G401 (cell line): ENCODE data around the gene ARMH1. TPM values are rescaled to one million over a fixed set of nuclear protein-coding genes. Genes with fewer than 3 reads are reported as not detected.

ENCODE experiments used
- DNase-seq: peaks from one replicate; pipeline ENCODE4 v3.0.0-alpha.2; 2015; ENCODE audit warnings: low spot score
- in situ Hi-C: cut with HindIII; loops from 2 replicates; pipeline ENCODE4 v1.10.0; 2016; ENCODE audit warnings: low sequenced_read_pairs, mixed read lengths
- total RNA-seq: library from RNA; depleted of rRNA; stranded (reverse); fragments of >200 nt; shearing (Covaris generic); gene quantifications from 2 replicates; pipeline ENCODE4 v1.2.3, GENCODE V29; 2014

ARMH1 gene
- total RNA-seq, 1 experiment from 2014 or later, result not detected

DNA sequence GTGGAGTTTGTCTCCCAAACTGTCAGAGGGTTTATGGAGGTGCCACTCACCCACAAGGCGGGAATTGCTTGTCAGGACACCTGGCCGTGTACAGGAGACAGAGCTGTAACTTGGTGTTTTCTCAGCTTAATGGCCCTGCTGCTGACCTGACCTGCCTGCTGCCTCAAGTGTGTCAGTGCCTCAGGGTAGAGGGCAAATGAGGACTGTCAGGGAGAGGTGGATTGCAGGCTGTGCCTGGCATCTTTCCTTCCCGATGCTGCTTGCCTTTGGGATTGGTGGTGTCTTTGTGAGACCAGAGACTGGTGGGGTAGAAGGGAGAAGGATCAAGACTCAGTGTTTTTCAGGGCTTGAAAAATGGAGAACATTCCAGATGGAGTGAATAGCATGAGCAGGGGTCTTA lies 31.6 kb upstream of the ARMH1 start:
- DNase-seq, result no peak
- in situ Hi-C loops, result no loop called here

DNA sequence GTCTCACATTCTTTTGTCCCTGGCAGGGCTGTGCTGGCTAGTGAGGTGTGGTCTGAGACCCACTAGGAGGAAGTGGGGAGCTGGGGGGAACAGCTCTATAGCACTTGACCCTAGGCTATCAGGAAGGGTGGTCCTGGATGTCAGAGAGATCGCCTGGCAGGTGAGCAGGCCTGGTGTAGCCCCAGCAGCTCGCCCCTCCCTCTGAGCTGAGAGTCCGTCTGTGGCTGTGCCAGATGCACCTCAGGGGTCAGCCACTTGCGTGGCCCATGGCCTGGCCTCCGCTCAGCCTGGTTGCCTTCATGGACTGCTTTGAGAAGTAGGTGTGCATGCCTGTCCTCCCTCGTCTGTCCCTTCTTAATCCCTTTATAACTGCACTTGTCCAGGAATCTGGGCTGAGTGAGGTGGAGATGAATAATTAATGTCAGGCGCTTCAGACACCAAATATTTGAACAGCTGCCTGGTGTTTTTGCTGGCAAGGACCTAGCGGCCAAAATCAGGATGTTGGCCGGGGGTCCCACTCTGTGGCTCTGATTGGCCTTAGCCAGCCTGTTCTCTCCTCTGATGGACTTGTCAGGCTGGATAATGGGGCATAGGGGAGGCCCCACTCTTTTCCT lies 30.7 kb upstream of the ARMH1 start:
- in situ Hi-C loops, result no loop called here
- DNase-seq, result no peak

DNA sequence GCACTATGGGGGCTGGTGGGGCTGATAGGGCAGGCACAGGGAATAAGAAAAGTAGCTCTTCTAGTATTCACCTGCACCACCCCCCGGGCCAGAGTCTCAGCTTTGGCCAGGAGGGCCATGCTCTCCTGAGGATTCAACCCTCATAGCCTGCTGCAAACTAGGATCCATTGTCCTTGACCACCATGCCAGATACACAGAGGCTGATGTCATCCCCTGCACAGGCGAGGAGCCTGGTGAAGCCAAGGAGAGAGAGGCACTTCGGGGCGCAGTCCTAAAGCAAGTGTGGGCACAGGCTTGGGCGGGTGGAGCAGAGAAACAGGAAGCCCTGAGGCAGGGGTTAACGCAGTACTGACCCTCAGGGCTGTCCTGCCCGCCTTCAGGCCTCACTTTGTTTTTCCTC lies 29.7 kb upstream of the ARMH1 start:
- DNase-seq, result no peak
- in situ Hi-C loops, result no loop called here

DNA sequence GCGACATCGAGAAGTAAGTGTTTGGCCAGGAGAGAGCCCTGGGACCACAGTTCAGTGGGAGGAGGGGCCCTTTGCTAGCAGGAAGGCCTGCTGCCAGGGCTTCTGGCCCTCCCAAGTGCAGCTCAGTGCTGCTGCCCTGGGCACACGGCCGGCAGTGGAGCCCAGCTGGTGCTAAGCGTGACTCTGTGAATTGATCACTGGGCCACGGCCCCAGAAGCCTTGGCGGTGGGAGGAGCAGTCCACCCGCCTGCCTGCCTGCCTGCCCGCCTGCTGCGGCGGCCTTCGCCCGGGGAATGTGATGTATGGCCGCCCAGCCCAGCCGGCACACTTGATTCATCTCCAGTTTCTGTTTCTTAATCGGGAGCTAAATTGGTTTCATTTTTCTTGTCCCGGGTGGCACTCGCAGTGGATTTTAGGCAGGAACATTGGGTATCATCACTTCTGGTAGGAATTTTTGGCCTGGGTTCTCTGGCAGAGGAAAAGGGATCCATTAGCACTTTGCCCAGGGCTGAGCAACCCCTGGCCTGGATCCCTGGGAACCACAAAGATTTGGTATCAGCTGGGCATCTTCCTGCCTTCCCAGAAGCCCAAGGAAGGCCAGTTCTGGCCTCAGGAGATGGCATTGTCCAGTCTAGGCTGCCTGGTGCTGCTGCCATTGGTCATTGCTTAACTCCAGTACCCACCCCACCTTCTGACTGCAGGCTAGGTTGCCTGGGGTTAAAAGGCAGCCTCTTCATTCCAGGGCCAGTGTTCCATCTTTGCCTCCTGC lies 28.9 kb upstream of the ARMH1 start:
- in situ Hi-C loops, result no loop called here
- DNase-seq, result peak; percentile 58

DNA sequence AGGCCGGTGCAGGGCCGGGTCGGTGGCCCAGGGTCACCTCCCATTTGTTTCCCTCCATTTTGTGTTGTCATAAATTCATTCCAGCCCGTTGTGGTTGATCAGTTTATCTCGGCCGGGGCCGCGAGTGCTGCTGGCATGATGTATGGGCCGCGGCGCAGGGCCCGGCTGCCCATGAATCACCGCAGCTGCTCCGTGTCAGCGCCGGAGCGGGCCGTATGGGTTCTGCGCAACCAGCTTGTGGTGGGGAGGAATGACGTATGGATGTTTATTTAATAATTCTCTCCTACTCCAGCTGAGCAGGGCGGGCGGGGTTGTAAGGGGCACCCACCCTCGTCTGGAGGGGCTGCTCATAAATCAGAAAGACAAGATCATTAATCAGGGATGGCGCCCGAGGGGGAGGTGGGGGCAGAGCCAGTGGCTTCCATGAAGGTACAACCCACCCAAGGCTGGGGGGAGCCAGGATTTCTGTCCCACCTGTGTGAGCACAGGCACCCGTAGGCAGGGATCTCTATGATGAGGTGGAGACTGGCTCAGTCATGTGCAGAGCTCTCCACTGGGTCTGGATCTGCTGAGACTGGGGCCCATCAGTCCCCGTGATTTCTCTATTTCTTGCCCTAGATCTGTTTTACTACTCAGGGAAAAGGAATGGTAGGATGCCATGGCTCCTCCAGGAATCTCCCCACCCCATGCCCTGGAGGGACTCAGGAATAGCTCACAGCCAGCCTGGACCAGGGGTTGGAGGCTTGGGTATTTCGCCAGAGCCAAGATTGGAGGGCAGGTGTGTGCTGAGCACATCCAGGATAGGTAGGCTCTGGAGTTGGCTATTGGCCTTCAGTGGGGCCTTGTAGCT lies 28.0 kb upstream of the ARMH1 start:
- in situ Hi-C loops, result no loop called here
- DNase-seq, result no peak

DNA sequence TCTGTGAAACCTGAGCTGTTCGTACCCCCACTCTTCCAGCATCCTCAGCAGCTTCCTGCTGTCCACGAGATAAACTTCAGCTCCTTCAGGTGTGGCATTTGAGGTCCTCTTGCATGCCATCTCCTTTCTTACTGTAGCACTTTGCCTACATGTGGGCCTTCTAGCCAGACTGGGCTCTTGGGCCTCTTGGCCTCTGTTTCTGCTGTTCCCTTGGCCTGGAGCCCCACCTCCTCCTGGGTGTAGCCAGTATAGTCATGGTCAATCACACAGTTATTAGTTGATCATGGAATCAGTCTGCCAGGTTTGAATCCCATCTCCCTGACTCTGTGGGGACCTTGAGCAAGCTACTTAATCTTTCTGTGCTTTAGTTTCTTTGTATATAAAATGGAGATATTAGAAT lies 26.6 kb upstream of the ARMH1 start:
- no peak for DNase-seq
- in situ Hi-C loops, result no loop called here

DNA sequence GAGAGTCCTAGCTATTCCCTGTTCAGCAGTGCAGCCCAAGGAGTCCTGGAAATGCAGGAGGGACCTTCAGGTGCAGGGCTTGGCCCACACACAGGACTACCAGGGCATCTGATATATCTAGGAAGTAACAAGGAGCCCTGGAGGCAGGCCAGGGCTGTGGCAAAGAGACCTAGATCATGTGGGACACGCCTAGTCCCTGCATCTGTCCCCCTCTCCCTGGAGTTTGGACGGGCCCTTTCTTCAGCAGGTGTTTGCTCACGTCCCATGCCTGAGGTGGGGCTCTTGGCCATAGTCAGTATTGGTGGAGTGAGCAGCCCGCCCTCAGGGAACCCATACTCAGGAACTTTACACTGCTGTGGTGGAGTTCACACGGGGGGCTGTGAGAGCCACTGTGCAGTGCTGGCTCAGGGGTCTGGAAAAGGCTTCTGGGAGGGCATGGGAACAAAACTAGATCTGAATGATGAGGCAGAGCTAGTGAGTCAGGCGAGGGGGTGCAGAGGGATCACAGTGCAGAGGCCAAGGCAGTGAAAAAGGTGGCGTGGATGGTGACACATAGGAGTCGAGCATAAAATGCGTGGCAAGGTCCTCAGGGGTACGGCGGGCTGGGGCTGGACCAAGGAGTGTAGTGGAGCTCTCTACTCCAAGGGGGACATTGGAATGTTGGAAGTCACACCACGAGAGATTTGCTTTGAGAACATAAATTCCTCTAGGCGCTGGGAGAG lies 25.8 kb upstream of the ARMH1 start:
- in situ Hi-C loops, result no loop called here
- DNase-seq, result no peak

DNA sequence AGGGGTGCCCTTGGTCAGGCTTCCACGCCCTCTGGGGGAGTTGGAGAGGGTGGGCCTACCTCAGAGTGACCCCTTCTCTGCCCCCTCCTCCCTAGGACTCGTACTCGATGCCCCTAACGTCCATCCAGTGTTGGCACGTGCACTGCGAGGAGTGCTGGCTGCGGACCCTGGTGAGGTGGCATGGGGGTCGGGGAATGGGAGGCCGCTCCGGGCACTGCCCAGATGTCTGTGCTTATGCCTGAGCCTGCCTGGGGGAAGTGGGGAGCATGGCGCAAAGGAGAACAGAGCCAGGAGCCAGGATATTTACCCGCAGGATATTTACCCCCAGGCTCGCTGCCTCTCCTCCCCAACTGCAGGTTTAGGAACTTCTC lies 24.7 kb upstream of the ARMH1 start:
- DNase-seq, result no peak
- in situ Hi-C loops, result no loop called here

DNA sequence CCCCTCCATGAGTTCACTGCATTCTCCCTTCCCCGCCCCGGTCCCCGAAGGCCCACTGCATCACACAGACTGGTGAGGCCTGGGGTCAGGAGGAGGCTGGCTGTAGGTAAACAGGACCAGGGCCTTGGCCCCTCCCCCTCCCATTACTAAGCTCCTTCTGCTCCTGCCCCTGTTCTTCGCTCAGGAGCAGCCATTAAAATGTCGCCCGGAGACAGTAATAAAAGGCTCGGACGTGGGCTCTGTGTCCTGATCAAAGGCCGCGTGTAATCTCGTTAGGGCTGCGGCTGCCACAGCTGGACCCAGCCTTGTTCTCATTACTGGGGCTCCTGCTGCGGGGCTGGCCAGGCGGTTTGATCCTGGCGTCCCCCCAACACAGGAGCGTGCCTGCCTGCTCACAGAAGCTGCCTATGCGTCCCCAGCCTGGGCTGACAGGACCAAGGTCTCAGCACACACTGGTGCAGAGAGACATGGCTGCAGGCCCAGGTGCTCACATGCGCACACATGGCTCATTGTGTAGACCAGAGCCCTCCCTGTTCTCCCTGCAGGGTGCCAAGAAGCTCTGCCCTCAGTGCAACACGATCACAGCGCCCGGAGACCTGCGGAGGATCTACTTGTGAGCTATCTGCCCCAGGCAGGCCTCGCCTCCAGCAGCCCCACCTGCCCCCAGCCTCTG lies 24.2 kb upstream of the ARMH1 start:
- no peak for DNase-seq
- in situ Hi-C loops, result no loop called here

DNA sequence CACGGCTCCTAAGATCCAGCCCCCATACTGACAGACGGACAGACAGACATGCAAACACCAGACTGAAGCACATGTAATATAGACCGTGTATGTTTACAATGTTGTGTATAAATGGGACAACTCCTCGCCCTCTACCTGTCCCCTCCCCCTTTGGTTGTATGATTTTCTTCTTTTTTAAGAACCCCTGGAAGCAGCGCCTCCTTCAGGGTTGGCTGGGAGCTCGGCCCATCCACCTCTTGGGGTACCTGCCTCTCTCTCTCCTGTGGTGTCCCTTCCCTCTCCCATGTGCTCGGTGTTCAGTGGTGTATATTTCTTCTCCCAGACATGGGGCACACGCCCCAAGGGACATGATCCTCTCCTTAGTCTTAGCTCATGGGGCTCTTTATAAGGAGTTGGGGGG lies 23.4 kb upstream of the ARMH1 start:
- no peak for DNase-seq
- in situ Hi-C loops, result no loop called here

DNA sequence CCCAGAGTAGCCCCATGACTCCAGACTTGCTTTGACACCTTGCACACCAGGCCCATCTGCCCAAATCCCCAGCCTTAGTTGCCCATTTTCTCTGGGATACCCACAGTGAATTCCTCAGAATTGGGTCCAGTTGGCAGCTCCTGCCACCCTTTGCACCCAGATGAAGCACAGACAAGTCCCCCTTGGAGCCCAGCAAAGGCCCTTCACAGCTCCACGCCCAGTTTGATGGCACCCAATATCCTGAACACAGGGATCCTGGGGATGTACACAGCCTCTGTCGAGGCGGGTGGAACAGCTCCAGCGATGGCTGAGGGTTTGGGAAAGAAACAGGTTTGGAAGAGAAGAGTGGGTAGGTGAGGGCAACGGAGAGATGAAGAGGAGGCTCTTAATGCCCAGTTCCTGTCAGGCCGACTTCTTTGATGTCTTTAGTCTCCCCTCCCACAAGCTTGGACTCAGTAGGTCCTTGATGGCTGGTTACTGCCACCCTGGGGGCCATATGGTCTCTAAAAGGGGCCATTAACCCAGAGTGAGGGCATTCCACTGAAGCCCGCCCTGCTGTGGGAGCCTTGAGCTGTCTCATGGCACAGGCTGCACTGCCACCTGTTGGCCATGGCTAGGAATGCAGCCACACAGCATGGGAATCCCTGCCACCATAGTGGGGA lies 21.9 kb upstream of the ARMH1 start:
- in situ Hi-C loops, result no loop called here
- DNase-seq, result peak; percentile 81

DNA sequence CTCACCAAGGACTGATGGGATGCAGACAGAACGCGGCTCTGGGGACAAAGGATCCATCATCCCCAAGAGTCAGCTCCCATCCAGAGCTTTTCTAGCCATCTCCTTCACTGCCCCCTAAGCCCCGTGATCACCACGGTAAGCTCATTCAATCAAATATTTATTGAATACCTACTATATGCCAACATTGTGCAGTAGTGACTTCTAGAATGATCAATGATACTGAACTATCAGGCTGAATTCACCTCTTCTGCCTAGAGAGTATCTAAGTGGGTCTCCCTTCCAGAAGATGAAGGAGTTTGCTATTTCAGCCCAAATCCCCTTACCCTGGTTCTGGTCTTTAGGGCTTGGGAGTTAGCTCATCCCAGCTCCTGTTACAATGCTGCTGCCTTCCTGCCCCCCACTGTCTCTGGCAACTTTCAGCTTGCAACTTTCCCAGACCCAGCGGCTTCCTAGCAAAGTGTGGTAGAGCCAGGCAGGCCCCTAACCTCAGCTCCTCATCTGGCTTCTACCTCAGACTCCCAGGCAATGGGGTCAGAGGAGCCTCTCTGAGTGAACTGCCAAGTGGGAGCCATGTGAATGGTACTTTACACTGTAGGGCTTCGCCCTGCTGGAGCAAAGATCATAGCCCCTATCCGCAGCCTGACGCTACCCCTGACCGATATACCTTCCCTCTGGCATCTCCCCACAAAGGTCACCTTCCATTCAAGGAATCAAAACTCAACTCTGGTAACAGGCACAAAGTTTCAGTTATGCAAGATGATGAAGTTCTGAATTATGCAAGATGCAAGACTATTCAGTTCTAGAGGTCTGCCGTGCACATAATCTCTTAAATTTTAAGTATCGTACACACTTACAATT lies 21.2 kb upstream of the ARMH1 start:
- DNase-seq, result no peak
- in situ Hi-C loops, result no loop called here

DNA sequence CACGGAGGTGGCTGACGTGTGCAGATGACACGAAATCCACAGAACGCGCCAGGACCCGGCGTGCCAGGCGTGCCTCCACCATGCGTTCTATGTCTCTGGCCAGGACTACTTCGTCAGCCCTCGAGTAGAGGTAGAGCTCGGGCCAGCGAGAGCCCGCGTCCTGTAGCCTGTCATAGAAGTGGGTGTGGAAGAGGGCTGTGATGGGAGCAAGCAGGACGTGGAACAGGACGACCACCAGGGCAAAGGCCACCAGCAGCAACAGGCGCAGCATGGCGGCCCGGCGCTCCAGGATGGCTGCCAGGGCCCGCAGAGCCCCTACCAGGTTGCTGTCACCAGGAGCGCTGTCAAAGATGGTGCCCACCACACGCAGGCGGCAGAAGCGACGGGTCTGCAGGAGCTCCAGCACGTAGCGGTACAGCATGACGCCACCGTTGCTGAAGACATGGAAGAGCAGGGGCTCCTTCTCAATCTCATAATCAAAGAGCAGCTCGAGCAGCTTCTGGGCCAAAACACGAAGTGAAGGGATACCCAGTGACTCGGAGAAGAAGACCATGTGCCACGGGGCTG lies 19.8 kb upstream of the ARMH1 start:
- no peak for DNase-seq
- in situ Hi-C loops, result no loop called here

DNA sequence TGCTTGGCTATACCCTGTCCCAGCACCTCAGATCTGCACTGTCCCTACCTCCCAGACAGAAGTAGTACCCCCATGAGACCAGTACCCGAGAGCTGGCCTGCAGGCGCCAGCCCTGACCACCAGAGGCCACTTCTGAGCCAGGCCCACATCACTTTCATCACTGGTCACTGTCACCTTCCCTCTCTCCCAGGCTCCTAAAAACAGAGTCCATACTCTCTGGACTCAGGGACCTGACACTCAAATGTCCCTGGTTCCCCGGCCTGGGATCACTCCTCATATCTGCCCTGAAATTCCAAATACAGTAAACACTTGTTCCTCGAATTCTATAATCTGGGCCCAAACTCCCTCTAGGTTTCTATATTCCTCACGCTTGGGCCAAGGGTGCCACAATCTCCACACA lies 18.9 kb upstream of the ARMH1 start:
- in situ Hi-C loops, result no loop called here
- no peak for DNase-seq

DNA sequence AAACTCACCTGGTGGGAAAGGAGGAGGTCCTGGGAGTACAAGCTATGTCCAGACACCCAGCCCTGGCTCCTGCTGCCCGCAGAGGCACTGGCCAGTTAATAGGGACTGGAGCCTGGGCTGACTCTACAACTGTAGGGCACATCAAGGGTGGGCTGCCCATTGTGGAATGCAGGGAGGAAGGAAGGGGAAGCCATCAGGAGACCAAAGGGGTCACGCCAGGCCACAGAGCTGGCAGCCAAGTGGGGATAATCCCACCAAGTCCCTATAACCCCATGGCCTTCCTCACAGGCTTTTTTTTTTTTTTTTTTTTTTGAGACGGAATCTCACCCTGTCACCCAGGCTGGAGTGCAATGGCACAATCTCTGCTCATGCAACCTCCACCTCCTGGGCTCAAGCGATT lies 14.9 kb upstream of the ARMH1 start:
- DNase-seq, result no peak
- in situ Hi-C loops, result no loop called here

DNA sequence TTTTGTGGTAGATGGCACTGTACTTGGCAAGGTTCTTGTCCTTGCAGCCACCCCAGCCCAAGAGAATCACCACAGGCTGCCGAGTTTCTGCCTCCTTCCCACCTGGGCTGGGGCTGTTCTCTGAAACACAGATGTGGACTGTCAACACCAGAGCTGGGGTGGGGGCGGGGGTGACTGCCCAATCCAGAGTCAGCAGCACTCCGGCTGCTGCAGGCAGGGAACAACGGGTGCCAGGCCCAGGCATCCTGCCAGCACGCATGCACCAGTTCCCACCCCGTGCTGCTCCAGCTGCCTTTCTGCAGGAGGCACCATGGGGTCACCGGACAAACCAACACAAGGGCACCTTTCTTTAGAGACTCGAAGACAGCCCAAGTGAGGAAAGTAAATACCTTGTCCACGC lies 14.3 kb upstream of the ARMH1 start:
- in situ Hi-C loops, result no loop called here
- DNase-seq, result no peak

DNA sequence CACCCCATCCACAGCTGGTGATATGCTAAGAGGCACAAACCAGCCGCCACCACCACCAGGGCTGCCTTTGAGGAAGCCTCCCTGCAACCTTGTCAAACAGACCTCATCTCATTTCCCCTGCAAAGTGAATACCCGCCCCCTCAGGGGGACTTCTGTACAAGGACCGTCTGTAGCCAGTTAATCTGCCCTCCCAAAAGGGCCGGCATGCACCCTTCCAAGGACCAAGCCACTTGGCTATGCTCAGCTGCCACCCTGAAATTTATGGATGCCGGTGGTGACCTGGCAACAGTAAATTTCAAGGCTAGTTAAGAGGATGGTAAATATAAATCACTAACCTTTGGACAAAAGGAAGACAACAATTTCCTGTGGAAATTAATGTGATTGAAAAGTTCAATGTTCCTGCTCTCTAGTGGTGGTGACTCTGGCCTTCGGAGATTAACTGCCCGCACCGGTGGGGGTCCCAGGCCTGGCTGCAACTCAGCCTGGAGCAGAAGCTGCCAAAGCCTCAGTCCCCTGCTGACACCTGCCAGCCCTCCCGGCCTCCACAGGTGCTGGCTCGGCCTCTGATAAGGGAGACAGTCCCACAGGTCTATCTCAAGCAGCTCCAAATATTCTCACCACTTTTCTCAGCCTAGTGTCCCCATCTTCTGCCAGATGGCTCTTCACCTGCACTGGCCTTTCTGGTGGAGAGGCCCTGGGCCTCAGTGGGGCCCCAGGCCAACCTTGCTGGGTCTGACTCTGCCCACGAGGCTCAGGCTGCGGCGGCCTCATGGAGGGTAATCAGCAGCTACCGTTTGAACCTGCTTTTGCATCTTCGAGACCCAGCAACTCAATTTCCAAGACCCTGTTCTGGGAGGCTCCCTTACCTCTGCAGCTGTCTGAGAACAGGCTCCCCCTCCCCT lies 12.5 kb upstream of the ARMH1 start:
- in situ Hi-C loops, result no loop called here
- DNase-seq, result no peak
